ENCODE results near the gene PCBP3.
"Not testable (repeated sequence)": the region's sequence is repeated elsewhere in the genome, so short reads cannot be mapped to it uniquely, and the experiment has no call there.

Gene PCBP3

GRCh38 chr21:45636459-45636858 is 7.1 kb upstream of the PCBP3 start:
- DNase-seq = no peak

DNA sequence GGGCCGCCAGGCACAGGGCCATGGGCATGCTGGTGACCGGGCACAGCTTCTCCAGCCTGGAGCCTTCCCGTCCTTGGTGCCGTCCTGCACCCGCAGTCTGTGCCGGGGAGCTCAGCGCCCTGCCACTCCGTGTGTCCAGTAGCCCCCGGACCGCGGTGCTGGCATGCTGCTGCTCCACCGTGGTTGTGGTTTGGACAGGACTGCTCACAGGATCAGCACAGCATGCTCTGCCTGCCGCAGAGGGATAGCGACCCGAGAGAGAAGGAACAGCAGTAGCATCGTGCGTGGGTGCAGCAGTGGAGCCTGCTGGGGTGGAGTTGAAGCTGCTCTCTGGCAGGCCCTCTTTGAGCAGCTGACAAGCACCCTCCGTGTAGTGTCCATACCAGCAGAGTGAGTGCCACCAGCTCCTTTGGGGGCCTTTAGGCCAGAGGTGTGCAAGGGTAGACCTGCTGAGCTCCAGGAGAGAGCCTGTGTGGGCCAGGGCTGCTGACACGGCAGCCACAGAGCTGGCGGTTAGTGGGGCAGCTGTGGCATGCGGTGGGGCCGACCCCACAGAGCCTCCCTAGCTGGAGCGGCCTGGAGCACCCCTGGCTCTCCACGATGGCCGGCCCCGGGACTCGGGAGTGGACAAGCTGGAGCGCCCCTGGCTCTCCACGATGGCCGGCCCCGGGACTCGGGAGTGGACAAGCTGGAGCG is 6.4 kb upstream of the PCBP3 start:
- no peak for DNase-seq

- DNase-seq = no peak
Measured at GRCh38 chr21:45637883-45638282, 5.6 kb upstream of the PCBP3 start.

- no peak for DNase-seq
Measured at GRCh38 chr21:45638707-45639106, 4.8 kb upstream of the PCBP3 start.

GRCh38 chr21:45639206-45640000 is 4.1 kb upstream of the PCBP3 start:
- DNase-seq = no peak

DNA sequence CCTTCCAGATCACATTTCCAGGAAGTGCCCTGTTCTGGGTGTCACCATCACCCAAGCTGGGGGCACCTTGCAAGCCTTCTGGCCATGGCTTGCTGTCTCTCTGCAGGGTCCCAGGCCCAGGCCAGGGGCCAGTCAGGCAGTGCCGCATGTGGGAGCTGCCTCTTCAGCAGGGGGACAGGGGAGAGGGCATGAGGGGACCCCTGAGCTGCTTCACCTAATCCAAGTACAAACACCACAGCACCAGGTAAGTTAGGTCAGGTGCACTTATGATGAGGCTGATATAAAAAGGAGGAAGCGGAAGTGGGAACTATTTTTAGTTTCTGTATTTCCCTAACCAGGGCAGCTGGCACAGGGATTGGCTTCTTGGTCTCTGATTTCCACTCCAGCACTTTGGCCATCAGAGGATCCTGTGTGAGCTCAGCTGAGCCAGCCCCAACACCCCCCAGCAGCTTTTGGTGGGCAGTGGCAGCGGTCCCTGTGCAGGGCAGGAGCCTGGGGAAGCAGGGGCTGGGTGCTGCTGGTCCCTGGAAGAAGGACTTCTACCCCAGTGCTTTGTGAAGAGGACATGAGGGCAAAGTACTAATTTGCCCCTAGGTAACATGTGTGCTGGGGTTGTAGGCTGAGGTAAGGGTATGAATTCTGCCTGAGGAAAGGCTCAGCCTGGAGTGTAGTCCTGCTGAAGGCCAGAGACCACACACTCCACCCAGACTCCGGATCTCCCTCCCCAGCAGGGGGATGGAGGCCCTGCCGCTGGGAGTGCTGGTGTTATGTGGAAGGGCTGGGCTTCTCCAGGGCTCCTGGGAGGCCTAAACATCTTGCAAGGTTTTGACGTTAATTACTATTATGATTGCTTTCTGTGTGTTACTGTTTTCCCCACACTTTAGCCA is 3.3 kb upstream of the PCBP3 start:
- DNase-seq = no peak

GRCh38 chr21:45640888-45641479 is 2.5 kb upstream of the PCBP3 start:
- no peak for DNase-seq

DNA sequence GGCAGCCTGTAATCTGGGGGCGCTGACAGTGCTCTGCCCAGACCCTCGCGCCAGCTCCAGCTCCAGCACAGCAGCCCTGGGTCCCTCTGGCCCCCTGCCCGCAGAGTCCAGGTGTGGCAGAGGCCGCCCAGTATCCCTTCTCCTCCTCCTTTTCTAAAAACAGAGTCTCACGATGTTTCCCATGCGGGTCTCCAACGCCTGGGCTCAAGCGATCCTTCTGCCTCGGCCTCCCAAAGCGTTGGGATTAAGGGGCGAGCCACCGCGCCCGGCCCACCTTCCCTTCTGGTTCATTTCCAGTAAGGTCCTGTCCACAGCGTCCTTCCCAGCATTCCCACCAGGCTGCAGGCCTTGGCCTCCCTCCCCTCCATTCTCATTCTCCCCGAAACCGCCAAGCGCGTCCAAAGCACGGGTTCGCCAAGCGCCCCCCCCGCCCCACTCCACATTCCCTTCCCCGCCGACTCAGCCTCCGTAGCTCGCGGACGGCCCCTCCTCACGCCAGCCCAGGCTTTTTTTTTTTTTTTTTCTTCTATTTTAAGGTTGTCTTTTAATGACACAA is 2.0 kb upstream of the PCBP3 start:
- DNase-seq = no peak

GRCh38 chr21:45642122-45642813 is 1.3 kb upstream of the PCBP3 start:
- DNase-seq = no peak

DNA sequence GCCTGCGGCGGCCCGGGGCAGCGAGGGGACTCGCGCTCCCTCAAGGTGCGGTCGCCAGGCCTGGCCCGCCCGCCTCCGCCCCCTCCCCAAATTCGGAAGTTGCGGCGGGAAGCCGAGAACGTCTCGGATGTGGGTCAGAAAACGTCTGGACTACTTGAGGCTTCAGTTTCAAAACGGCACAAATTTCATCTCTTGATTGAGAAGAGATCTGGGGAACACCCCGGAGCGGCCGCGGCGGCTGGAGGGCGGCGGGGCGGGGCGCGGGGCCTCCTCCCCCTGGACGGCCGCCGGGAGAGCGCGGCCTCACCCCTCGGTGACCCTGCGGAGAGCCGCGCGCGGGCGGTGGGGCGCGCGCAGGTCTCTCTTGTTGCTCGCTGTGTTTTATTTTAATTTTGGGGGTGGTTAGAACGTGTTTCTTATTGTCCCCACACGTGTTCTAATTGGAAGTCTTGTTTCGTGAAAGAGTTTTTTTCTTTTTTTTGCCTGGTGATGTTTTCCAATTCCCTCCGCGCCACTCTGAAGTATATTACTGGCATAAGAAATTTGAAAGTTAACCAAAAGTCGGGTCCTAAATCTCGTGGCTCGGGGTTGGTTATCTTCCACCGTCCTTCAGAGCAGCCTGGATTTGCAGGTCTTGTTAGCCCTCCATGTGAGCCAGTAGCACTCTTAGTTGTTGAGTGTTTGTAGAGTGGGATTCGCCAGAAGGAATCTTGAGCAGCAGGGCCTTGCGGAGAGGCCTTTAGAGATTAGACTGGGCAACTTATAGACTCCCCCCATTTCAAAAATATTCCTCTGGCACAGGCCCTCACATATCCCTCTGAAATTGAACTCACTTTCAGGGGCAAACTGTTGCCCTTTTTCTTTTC is 749 bp downstream of the PCBP3 start:
- DNase-seq = no peak

DNA sequence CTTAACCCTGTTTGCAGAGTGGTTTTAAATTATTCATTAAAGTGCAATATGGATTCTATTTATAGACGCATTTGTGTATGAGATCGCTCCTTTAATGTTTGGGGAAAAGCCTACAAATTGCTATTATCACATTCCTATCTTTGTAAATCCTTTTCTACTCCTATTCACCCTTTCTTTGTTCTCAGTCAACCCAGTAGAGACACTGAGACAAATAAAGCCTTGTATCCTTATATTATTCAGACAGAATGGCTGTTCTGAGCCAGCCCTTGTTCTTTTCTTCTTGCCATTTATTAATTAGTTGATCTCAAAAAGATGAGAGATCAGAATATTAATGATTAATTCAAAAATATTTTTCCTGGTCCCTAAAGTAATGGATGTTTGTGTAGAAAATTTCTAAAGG is 8.4 kb downstream of the PCBP3 start:
- DNase-seq = no peak

DNA sequence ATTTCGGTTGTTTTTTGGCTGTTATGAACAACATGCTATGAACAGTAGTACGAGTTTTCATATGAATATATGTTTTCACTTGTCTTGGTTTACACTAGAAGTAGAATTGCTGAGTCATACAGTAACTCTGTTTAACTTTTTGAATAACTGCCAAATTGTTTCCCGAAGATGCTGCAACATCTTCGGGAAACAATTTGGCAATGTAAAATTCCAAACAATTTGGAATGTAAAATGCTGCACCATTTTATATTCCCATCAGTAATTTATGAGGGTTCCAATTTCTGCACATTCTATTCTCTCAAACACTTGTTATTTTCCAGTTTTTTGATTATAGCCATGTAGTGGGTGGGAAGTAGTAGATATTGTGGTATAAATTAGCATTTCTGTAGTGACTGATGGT is 11.6 kb downstream of the PCBP3 start:
- no peak for DNase-seq

GRCh38 chr21:45656114-45656513 is 12.6 kb downstream of the PCBP3 start:
- not testable (repeated sequence) for DNase-seq

- not testable (repeated sequence) for DNase-seq
Measured at GRCh38 chr21:45661913-45662622, 18.5 kb downstream of the PCBP3 start.

- DNase-seq = not testable (repeated sequence)
Measured at GRCh38 chr21:45662623-45663245, 19.2 kb downstream of the PCBP3 start.

GRCh38 chr21:45669382-45669781 is 25.9 kb downstream of the PCBP3 start:
- no peak for DNase-seq

GRCh38 chr21:45670731-45671130 is 27.2 kb downstream of the PCBP3 start:
- no peak for DNase-seq

DNA sequence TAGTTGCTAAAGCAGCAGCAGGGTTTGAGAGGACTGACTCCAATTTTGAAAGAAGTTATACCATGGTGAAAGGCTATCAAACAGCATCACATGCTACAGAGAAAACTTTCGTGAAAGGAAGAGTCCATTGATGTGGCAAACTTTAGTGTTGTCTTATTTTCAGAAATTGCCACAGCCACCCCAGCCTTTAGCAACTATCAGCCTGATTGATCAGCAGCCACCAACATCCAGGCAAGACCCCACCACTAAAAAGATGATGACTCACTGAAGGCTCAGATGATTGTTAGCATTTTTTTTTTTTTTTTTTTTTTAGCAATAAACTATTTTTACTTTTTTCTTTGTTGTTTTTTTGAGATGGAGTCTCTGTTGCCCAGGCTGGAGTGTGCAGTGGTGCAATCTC is 35.3 kb downstream of the PCBP3 start:
- DNase-seq = not testable (repeated sequence)

GRCh38 chr21:45680215-45680614 is 36.7 kb downstream of the PCBP3 start:
- DNase-seq = no peak

DNA sequence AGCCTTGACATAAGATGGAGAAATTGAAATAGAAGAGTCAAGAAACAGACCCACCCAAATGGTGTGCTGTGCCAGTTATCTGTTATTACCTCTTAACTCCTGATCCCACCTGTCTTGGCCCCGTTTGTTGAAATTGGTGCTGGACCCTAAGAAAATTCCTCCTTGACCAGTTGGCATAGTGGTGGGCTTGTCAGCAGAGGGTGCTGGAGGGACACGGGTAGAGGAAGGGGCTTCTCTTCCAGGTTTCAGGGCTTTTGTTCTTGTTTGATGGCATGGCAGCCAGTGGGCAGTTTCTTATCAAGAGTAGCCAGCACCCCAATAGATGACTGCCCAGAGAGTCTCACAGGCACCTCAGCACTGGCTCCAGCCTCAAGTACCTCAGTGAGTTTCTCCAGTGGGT is 51.6 kb downstream of the PCBP3 start:
- no peak for DNase-seq
